KBM-7 (cell line): Measurements from ENCODE around the gene APOD.
A peak's percentile ranks its signal among the peaks of the same experiment; 100 is the strongest.
"Not testable (repeated sequence)": the region's sequence is repeated elsewhere in the genome, so short reads cannot be mapped to it uniquely, and the experiment has no call there.

Experiments
- DNase-seq: peaks from one replicate; pipeline ENCODE4 v3.0.0-alpha.2; 2015
- in situ Hi-C: fragments of 300-500 bp; cut with MboI; formaldehyde crosslinking; loops from 2 replicates; pipeline ENCODE4 v1.14.3; 2020; ENCODE audit warnings: low sequenced_read_pairs, low pct_unique_long_range_greater_than_20kb, mixed read lengths

Gene APOD

GRCh38 chr3:195591852-195592251 lies 8.1 kb upstream of the APOD start:
- no peak for DNase-seq
- in situ Hi-C loops = no loop called here

GRCh38 chr3:195591220-195591619 lies 7.5 kb upstream of the APOD start:
- DNase-seq = no peak
- in situ Hi-C loops = no loop called here

DNA sequence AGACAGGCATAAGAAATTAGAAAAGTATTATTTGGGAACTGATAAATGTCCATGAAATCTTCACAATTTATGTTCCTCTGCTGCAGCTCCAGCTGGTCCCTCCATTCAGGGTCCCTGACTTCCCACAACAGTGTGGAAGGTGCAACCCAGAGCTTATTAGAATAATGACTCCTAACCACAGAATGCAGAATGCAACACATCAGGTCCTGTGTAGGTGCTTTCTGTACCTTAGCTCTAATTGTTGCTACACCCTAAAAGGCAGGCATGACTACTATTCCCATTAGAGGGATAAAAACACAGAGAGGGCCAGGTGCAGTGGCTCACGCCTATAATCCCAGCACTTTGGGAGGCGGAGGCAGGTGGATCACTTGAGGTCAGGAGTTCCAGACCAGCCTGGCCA lies 6.6 kb upstream of the APOD start:
- in situ Hi-C loops, DNase-seq: not testable (repeated sequence)

- DNase-seq, in situ Hi-C loops: not testable (repeated sequence)
Measured at GRCh38 chr3:195589796-195590195, 6.1 kb upstream of the APOD start.

DNA sequence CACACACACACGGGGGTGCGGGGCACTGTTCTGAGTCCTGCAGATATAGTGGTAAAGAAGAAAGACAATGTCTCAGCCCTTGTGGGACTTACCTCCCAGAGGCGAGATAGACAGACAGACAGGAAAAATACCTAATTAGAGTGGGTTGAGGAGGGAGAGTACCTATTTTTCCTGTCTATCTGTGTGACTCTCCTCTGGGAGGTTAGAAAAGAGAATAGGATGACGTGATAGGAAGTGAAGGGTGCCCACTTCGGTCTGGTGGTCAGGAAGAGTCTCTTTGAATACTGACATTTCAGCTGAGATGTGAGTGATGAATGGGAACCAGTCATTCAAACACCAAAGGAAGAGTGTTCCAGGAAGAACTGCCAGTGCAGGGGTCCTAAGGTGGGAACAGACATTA lies 4.1 kb upstream of the APOD start:
- in situ Hi-C loops = no loop called here
- DNase-seq = no peak

GRCh38 chr3:195587406-195587805 lies 3.7 kb upstream of the APOD start:
- in situ Hi-C loops = no loop called here

DNA sequence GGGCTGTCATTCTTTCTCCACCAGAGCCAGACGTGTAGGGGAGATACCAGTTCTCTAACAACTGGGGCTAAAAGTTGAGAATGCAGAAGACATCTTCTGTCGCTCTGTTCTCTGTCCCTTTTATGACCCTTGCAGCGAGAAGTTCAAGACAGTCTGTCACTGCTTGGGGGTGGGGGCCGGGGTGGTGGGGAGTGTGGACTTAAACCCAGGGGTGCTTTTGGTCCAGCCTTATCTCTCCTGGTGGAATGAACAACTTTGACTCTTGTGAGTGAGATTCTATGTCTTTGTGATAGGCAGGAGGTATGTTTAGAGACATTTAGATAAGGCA lies 767 bp upstream of the APOD start:
- no peak for DNase-seq
- in situ Hi-C loops = no loop called here

More at GRCh38 chr3:195587406-195587805, 3.7 kb upstream of the APOD start:
- DNase-seq = no peak

DNA sequence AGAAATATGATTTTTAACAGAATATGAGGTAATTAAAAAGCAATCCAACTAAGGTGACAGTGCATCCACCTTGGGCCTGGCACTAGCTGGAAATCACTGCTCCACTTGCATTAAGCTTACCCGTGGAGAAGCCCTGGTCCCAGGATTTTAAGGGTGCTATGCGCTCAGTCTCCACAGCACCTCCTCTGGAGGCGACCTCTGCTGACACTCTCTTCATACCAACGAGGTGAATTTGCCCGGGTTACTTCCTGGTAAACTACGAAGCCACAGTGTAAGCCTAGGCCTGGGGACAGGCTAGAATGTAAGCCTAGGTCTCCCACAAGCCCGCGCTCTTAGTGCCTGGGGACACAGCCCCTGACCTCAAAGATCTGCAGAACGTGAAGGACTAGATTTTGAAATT lies 793 bp downstream of the APOD start:
- peak; percentile 36 for DNase-seq
- in situ Hi-C loops = no loop called here

GRCh38 chr3:195580744-195581443 lies 2.8 kb downstream of the APOD start:
- DNase-seq = no peak
- in situ Hi-C loops = no loop called here

GRCh38 chr3:195579281-195579680 lies 4.5 kb downstream of the APOD start:
- in situ Hi-C loops = no loop called here
- no peak for DNase-seq

DNA sequence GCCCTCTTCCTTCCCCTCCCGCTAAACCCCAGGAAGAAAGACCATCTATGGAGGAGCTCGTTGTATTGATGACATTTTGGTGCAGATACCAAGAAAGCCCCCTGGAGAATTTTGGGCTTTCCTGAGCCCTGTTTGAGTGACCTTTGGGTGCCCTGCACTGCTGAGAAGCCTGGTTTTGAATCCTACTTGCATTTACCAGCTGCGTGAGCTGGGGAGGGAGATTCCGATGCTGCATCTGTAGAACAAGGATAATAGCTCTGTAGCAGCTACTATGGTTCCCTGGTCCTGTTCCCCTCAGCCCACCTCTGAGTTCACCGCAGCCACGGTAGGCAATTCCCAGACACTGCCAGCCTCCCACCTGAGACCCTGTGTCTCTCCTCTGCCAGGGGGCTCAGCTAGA lies 5.2 kb downstream of the APOD start:
- in situ Hi-C loops = no loop called here
- DNase-seq = no peak

DNA sequence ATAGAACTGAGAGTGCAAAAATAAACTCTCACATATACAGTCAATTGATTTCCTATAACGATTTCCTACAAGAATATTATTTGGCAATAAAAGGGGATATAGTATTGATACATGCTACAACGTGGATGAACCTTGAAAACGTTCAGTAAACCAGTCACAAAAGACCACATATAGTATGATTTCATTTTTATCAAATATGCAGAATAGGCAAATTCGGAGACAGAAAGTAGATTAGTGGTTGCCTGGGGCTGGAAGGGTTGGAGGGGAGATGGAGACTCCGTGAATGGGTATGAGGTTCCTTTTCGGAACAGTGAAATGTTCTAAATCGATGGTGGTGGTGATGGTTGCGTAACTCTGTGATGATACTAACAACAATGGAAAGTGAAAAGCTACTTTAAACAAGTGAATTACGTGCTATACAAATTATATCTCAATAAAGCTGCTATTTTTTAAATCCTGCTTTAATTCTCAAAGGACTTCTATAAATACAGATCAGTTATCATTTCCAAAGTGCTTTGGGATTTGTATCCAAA lies 6.0 kb downstream of the APOD start:
- DNase-seq = no peak
- in situ Hi-C loops = no loop called here

DNA sequence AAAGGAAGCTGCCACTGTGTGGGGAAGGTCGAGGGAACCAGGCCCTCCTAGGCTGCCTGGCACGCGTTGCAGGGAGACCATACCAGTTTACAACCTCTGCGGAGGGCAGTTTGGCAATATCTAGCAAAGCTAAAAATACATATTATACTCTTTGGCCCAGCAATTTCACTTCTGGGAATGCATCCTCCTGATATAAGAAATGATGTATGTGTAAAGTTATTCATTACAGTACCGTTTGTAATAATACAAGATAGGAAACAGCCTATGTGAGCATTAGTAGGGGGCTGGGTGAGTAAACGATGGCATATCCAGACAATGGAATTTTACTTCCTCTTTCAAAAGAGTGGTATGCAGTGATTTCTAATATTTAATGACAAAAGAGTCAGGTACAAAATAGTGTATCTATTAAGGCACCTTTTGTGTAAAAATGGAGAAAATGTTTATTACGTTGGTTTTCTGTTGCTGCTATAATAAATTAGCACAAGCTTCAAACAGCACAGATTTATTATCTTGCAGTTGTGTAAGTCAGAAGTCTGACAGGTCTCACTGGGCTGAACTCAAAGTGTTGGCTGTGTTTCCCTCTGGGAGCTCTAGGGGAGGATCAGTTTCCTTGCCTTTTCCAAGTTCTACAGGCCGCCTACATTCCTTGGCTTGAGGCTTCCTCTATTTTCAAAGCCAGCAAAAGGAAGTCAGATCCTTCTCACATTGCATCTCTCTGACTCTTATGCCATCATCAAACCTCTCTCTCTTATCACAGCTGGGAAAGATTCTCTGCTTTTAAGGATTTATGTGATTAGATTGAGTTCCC lies 9.0 kb downstream of the APOD start:
- no peak for DNase-seq
- in situ Hi-C loops = no loop called here

DNA sequence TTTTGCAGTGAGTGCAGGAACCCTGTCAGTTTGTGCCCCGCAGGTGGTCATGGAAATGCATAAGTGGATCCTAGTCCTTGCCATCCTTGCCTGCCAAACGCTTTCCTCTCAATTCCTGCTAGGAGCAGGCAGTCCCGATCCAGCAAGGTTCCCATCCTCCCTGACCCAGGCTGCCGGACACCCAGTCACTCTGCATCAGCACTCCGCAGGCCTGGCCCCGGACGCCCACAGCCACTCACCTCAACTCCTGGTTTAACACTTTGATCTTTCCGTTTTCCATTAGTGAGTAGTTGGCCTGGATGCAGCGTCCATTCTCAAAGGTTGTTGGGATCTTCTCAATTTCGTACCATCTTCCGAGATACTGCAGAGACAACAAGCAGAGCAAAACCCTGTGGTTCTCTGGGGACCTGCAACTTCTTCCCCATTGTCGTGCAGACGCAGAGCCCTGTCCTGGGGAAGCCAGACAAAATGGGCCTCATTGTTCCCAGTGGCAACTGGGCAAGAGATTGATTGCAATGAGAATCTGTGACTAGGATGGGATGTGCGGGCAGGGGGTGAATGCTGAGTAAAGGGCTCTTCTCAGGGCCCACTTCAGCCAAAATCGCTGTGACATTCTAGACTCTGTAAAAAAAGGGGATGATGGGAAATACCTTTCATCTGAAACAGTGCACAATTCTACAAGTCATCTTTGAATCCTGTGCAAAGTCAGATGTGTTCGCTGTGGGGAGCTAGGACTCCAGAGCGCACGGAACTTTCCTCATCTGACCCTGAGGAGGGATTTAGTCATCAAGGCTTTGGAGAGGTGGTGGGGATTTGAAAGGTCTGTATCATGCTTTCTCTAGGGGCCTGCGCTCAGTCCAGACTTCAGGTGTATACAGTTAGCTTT lies 9.9 kb downstream of the APOD start:
- in situ Hi-C loops = no loop called here
- no peak for DNase-seq

DNA sequence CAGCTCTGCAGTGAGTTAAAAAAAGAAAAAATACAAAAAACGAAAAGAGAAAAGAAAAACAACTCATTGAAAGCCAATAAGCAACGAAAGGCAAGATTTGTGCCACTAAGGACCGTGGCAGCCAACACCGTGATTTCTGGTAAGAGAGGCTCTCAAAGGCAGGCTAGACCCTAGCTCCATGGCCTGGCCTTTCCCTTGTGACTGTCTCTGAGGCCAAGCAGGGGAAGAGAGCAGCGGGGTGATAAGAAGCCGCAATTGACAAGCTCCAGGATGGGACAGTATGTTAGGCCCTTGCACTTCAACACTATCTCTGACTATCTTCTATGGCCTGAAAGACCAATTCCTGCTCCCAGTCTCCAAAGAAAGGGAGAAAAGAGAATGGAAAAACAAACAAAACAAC lies 12.4 kb downstream of the APOD start:
- no peak for DNase-seq
- in situ Hi-C loops = no loop called here

GRCh38 chr3:195570912-195571311 lies 12.8 kb downstream of the APOD start:
- in situ Hi-C loops = no loop called here
- DNase-seq = no peak

- in situ Hi-C loops = no loop called here
- peak; percentile 75 for DNase-seq
Measured at GRCh38 chr3:195570344-195570743, 13.4 kb downstream of the APOD start.

DNA sequence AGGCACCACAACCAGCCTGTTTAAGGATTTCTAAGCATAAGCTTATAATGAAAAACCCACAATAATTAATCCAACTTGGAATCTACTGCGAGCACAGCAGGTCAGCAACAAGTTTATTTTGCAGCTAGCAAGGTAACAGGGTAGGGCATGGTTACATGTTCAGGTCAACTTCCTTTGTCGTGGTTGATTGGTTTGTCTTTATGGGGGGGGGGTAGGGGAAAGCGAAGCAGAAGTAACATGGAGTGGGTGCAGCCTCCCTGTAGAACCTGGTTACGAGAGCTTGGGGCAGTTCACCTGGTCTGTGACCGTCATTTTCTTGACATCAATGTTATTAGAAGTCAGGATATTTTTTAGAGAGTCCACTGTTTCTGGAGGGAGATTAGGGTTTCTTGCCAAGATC lies 15.1 kb downstream of the APOD start:
- DNase-seq = no peak
- in situ Hi-C loops = no loop called here

- no peak for DNase-seq
- in situ Hi-C loops = no loop called here
Measured at GRCh38 chr3:195566797-195567196, 16.9 kb downstream of the APOD start.

GRCh38 chr3:195565716-195566115 lies 18.0 kb downstream of the APOD start:
- in situ Hi-C loops = no loop called here
- no peak for DNase-seq
